Stimulated activated CD4-positive, alpha-beta T cell treated with anti-CD3 and anti-CD28 coated beads, Interleukin-4, amount 100 ng/mL, for 1 hour (primary cell): ENCODE data around the gene RFFL.
"Not testable (repeated sequence)": the region's sequence is repeated elsewhere in the genome, so short reads cannot be mapped to it uniquely, and the experiment has no call there.

ENCODE experiments used
- DNase-seq: peaks from one replicate; pipeline ENCODE4 v3.0.0-alpha.2; 2020

The RFFL gene

GRCh38 chr17:35063514-35064223 lies at the start of gene RFFL:
Gene RFFL (minus strand): TSS chr17:35063707. CDS start chr17:35026553, 37,154 bp downstream.
- DNase-seq, result peak; percentile 78

GRCh38 chr17:35110791-35111190 lies 47.3 kb upstream of the RFFL start:
- DNase-seq, result not testable (repeated sequence)

- DNase-seq, result no peak
Measured at GRCh38 chr17:35104844-35105450, 41.4 kb upstream of the RFFL start.

DNA sequence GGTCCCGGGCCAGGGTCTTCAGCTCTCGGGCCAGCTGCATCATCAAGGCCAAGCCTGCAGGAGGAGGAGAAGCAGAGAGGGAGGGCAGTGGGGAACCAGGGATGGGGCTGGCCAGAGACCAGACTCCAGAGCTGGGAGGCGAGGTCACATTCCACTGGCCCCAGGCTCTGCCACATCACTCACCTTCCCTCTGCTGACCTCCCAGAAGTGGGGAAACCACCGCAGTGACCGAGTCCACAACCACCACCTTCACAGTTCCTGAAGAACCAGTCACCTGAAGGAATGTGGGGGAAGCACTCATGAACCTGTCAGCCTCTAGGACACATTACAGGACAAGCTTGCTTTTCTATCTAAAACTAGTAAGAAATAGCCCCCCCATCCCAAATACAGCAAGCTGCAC lies 39.8 kb upstream of the RFFL start:
- no peak for DNase-seq

DNA sequence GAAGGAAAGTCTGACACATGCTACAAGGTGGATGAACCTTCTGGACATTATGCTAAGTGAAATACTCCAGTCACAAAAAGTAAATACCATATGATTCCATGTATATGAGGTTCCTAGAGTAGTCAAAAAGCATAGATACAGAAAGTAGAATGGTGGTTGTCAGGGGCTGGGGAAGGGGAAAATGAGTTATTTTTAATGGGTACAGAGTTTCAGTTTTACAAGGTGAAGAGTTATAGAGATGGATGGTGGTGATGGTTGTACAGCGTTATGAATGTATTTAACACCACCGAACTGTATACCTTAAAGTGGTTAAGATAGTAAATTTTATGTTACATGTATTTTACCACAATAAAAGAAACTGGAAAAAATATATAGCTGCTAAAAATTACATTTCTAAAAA lies 38.2 kb upstream of the RFFL start:
- no peak for DNase-seq

DNA sequence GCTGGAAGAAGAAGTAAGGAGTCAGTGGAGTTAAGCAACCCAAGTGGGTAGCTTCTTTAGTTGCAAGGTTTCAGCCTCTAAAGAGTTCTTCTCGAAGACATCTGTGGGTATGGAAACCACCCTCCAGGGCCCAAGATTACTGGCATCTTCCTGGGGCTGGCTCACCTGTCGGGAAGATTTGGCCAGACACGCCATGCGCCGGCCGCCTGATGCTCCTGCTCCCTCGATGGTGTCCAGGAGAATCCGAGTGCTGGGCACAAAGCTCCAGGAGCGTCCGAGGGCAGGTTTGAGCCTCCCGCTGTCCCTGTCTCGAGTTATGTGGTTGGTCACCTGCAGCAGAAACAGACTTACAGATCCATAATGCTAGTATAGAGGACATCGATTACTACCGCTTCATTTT lies 37.5 kb upstream of the RFFL start:
- no peak for DNase-seq

DNA sequence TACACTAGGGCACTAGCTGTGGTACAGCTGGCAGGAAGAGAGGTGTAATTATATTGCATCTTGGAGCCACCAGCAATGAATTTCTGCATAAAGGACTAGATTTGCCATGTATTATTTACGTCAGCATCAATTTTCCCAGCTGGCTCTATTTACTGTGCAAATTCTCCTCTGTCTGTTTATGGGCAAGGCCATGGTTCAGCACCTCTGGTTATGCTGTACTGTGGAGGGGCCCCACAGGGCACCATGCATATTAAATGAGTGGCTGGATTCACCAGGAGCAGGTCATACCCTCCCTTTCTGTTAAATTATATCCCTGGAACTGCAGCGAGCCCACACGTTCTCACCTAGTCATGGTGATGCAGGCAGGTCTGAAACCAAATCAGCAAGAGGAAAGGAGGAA lies 36.4 kb upstream of the RFFL start:
- DNase-seq, result no peak

- DNase-seq, result no peak
Measured at GRCh38 chr17:35097776-35098175, 34.3 kb upstream of the RFFL start.

DNA sequence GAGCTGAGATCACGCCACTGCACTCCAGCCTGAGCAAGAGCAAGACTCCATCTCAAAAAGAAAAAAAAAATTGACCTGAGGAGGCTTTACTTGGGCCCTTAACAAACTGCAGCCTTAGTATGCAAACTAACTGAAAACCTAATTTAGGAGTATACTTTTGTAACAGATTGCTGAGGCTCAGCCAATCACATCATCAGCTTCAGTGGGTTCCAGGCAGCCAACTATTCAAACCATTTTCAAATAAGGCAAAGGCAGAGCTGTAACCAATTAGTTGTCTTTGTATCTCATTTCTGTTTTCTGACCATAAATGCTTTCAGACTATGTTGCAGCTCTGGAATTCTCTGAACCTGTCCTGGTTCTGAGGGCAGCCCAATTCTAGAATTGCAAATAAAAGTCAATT lies 32.2 kb upstream of the RFFL start:
- no peak for DNase-seq

DNA sequence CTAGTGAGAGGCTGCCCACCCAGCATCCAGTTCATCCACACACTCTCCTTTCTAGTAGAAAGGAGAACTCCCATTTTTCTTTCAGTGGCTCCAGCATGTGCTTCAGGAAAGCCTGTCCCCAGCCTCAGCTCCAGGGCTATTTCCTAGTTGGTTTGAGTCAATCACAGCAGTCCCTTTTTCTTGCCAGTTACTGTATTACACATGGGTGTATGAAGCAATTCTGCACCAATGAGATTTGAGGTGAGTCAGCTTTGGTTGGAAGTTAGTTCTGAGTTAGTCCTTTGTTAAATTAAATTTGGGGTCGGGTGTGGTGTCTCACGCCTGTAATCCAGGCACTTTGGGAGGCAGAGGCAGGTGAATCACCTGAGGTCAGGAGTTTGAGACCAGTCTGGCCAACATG lies 31.4 kb upstream of the RFFL start:
- no peak for DNase-seq

DNA sequence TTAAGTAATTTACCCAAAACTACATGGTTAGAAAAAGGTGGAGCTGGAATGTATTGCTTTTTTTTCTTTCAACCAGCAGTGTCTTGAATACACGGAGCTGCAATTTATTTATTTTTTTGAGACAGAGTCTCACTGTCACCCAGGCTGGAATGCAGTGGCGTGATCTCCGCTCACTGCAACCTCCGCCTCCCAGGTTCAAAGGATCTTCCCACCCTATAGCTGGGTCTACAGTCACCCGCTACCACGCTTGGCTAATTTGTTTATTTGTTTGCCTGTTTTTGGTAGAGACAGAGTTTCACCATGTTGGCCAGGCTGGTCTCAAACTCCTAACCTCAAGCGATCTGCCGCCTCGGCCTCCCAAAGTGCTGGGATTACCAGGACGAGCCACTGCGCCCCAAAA lies 27.2 kb upstream of the RFFL start:
- not testable (repeated sequence) for DNase-seq

- DNase-seq, result peak; percentile 51
Measured at GRCh38 chr17:35089586-35090296, 26.2 kb upstream of the RFFL start.

DNA sequence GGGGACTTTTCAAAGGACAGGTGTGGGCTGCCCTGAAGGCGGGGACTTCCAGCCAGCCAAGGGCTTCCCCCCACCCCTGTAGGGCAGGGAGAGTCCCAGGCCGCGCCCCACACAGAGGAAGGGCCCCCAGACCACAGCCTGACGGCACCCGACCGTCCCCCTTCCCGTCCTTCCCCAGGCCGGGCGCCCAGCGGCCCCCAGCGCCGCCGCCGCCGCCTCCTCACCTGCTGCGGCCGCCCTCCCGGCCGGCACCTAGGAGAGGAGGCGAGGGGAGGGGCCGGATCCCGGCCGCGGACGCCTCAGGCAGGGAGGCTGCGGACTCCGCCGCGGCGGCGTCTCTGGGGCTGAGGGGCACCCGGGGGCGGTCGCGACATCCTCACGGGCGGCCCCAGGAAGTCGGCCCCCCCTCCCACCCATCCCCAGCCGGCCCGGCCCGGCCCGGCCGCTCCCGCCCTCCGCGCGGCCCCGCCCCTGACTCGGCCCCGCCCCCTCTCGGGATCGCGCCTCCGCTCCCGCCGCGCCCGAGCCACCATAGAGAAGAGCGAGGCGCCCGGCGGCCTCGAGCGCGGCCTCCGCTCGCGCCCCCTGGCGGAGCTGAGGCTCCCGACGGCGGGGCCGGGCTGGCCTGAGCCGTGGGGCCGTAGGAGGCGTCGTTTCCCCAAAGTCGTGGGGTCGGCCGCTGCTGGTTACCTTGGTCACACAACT lies 25.5 kb upstream of the RFFL start:
- DNase-seq, result peak; percentile 90

- DNase-seq, result peak; percentile 14
Measured at GRCh38 chr17:35088356-35088880, 24.9 kb upstream of the RFFL start.

DNA sequence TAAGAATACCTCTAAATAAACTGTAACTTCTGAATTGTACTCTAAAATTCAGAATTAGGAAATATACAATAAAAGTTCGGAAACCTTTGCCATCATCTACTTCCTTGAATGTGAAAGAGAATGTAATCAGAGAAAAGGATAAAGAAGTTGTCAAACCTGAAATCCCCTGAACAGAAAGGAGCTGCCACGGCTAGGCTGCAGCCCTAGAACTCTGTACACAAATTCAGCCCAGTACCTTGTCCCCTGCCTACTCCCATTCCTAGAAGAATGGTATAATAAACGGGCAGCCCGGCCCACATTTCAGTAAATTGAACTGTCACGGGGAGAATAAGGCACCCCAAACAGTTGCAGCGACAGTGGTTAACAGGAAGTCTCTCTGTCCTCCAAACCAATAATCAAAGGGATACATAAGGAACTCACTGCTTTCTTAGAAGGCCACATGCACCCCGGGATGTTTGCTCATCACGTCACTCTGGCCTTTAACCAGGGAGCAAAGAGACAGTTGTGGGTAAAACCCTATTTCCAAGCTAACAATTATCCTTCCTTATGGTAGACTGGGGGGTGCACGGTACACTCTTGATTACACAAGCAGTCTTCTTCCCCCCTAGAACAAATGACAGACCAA lies 24.3 kb upstream of the RFFL start:
- no peak for DNase-seq

GRCh38 chr17:35086931-35087573 lies 23.5 kb upstream of the RFFL start:
- no peak for DNase-seq

GRCh38 chr17:35086164-35086563 lies 22.7 kb upstream of the RFFL start:
- DNase-seq, result no peak

DNA sequence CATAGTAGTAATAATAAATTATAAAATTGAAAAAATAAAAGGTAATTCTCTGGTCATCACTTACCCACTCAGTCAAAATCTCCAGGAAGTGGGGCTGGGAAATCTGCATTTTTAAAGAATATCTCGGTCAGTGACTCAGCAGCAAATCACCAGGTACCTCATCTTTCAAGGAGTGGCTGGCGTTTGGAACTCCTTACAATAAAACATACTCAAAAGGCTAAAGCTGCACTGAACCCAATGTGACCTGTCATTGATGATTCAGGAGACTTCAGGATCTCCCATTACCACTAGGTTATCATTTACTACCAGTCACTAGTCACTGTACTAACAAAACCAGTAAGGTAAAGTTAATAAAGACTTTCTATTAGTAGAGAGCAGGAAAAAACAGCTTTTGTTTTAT lies 21.5 kb upstream of the RFFL start:
- no peak for DNase-seq

DNA sequence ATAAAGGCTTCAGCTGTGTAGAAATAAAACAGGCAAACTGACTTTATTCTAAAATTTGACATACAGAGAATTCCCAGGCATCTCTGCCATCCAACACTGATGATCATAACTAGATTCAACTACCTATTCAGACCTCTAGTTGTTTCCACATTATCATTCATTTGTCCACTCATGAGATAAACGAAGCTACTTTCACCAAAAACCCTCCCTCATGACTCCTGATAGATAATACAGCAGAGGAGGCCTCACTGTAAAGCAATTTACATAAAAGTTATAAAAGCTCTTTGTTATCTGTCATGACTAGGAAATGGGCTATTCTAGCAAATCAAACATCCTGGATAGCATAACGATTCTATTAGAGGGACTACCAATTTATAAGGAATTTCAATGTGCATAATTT lies 19.6 kb upstream of the RFFL start:
- DNase-seq, result no peak

- DNase-seq, result no peak
Measured at GRCh38 chr17:35082073-35082657, 18.7 kb upstream of the RFFL start.

GRCh38 chr17:35081638-35082037 lies 18.1 kb upstream of the RFFL start:
- no peak for DNase-seq

GRCh38 chr17:35080536-35080935 lies 17.0 kb upstream of the RFFL start:
- DNase-seq, result no peak
